ENCODE data around the gene KIAA1958. TPM values are rescaled to one million over a fixed set of nuclear protein-coding genes. Genes with fewer than 3 reads are reported as not detected.

The KIAA1958 gene
- total and polyA plus RNA-seq, 4 donors = 0.99 to 7.1 (median 3.3) TPM

- Histone ChIP-seq H3K9me3 (ENCODE audit: control insufficient read depth in 4 of 4, low read length in 3 of 4) (no peaks in the 10 kb centered on the region), H3K36me3 (ENCODE audit: control insufficient read depth in 4 of 4, insufficient read depth in 3 of 4, low read depth in 1 of 4, low read length in 3 of 4) (no peaks in the 10 kb centered on the region), H3K4me1 (ENCODE audit: control insufficient read depth in 4 of 4, insufficient read depth in 4 of 4, low read length in 3 of 4) (peaks cover 4 to 13% (median 8%) of the 10 kb centered on the region in 4 donors), H3K9ac (ENCODE audit: low read depth in 1 of 2, low read length in 2 of 2) (no peak overlapping the region), H3K4me3 (ENCODE audit: low read depth in 1 of 3, low read length in 3 of 3) (no peak overlapping the region), H3K27me3 (ENCODE audit: control insufficient read depth in 4 of 4, insufficient read depth in 4 of 4, low read length in 3 of 4) (no peaks in the 10 kb centered on the region), H3K27ac (ENCODE audit: low read depth in 1 of 2, low read length in 2 of 2) (no peak overlapping the region)
- no peak for DNase-seq (ENCODE audit: low spot score)
- 98% methylated on average over 2 of the region's 2 CpGs for WGBS
- no peak for TF ChIP-seq MAX (IDR thresholded peaks at IDR 0.05)
- TF ChIP-seq JUND (IDR thresholded peaks at IDR 0.05) = no peak
- TF ChIP-seq EGR1 (IDR thresholded peaks at IDR 0.05; ENCODE audit: low read depth in 2 of 2) = no peak
- no peak for TF ChIP-seq RAD21 (IDR thresholded peaks at IDR 0.05)
- TF ChIP-seq SP1 (IDR thresholded peaks at IDR 0.05) = no peak
- no peak for TF ChIP-seq ZBTB33 (IDR thresholded peaks at IDR 0.05)
- TF ChIP-seq YY1 (IDR thresholded peaks at IDR 0.05) = no peak
- no peak for TF ChIP-seq FOXA1 (IDR thresholded peaks at IDR 0.05)
Measured at GRCh38 chr9:112529316-112529715, 42.7 kb downstream of the KIAA1958 start.

DNA sequence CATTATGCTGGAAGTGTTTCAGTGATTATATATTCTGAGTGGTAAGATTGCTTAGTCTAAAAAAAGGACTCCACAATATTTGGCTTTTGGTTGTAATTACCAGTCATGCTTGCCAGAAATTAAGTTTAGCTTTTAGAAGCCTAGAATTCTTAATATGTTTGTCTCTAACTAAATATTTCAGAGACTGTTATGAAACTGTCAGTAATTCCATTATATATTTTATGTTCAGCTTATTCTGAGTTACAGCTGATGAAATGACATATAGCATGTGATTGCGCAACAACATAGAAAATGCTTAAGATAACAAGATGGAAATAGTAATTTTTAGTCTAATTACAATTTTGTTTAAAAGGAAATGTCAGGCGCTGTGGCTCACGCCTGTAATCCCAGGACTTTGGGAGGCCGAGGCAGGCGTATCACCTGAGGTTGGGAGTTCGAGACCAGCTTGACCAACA is 44.2 kb downstream of the KIAA1958 start:
- H3K27me3 ChIP-seq (ENCODE audit: control insufficient read depth in 4 of 4, insufficient read depth in 4 of 4, low read length in 3 of 4) = no peaks in the 10 kb centered on the region
- no peak for DNase-seq (ENCODE audit: low spot score)
- no peak overlapping the region for H3K9ac ChIP-seq (ENCODE audit: low read depth in 1 of 2, low read length in 2 of 2)
- H3K4me3 ChIP-seq (ENCODE audit: low read depth in 1 of 3, low read length in 3 of 3) = no peak overlapping the region
- no peaks in the 10 kb centered on the region for H3K36me3 ChIP-seq (ENCODE audit: control insufficient read depth in 4 of 4, insufficient read depth in 3 of 4, low read depth in 1 of 4, low read length in 3 of 4)
- H3K9me3 ChIP-seq (ENCODE audit: control insufficient read depth in 4 of 4, low read length in 3 of 4) = no peaks in the 10 kb centered on the region
- H3K4me1 ChIP-seq (ENCODE audit: control insufficient read depth in 4 of 4, insufficient read depth in 4 of 4, low read length in 3 of 4) = peaks cover 4 to 13% (median 8%) of the 10 kb centered on the region in 4 donors
- peak overlapping the region in 1 of 2 donors; percentile 11 for H3K27ac ChIP-seq (ENCODE audit: low read depth in 1 of 2, low read length in 2 of 2)
- no peak for TF ChIP-seq TAF1 (conservative IDR thresholded peaks at IDR 0.05)
- no peak for TF ChIP-seq HNF4G (IDR thresholded peaks at IDR 0.05)
- no peak for TF ChIP-seq CTCF (IDR thresholded peaks at IDR 0.05; ENCODE audit: low read depth, low read length, missing input control)
- WGBS = 92% methylated on average over 6 of the region's 6 CpGs

GRCh38 chr9:112531666-112532282 is 45.1 kb downstream of the KIAA1958 start:
- peaks cover 4 to 13% (median 8%) of the 10 kb centered on the region in 4 donors for H3K4me1 ChIP-seq (ENCODE audit: control insufficient read depth in 4 of 4, insufficient read depth in 4 of 4, low read length in 3 of 4)
- no peak overlapping the region for H3K4me3 ChIP-seq (ENCODE audit: low read depth in 1 of 3, low read length in 3 of 3)
- WGBS = 47% methylated on average over 6 of the region's 6 CpGs
- H3K27ac ChIP-seq (ENCODE audit: low read depth in 1 of 2, low read length in 2 of 2) = peak overlapping the region; percentile 42 to 79
- H3K36me3 ChIP-seq (ENCODE audit: control insufficient read depth in 4 of 4, insufficient read depth in 3 of 4, low read depth in 1 of 4, low read length in 3 of 4) = no peaks in the 10 kb centered on the region
- TF ChIP-seq SP1 (IDR thresholded peaks at IDR 0.05) (peak; percentile 62), HNF4G (IDR thresholded peaks at IDR 0.05) (peak; percentile 48), ZBTB33 (IDR thresholded peaks at IDR 0.05) (no peak), FOXA1 (IDR thresholded peaks at IDR 0.05) (no peak), HNF4A (conservative IDR thresholded peaks at IDR 0.05) (peak; percentile 84 to 89), ATF3 (IDR thresholded peaks at IDR 0.05) (no peak)
- DNase-seq (ENCODE audit: low spot score) = no peak
- H3K27me3 ChIP-seq (ENCODE audit: control insufficient read depth in 4 of 4, insufficient read depth in 4 of 4, low read length in 3 of 4) = no peaks in the 10 kb centered on the region
- no peak overlapping the region for H3K9ac ChIP-seq (ENCODE audit: low read depth in 1 of 2, low read length in 2 of 2)
- no peaks in the 10 kb centered on the region for H3K9me3 ChIP-seq (ENCODE audit: control insufficient read depth in 4 of 4, low read length in 3 of 4)

Data from liver (tissue), 9 donors.